RPMI8226 (cell line): Measurements from ENCODE around the gene ADARB2.
"Not testable (repeated sequence)": the region's sequence is repeated elsewhere in the genome, so short reads cannot be mapped to it uniquely, and the experiment has no call there.

ENCODE experiments used
- DNase-seq: peaks from one replicate; pipeline ENCODE4 v3.0.0-alpha.2; 2015

ADARB2 gene

DNA sequence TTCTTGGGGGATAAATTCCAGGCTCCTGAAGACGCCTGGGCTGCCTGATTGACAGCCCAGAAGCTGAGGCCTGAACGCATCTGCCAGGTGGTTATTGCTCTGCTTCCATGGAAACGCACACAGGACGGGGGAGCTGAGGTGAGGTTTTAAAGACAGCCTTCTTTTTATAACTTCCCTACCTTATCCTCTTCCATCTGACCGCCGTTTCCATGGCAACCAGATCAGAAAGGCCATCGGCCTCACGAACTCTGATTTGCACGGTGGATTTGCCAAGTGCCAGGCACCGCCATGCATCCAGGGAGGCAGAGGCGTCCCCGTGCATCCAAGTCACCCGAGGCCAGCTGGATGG lies 260.9 kb downstream of the ADARB2 start:
- no peak for DNase-seq

DNA sequence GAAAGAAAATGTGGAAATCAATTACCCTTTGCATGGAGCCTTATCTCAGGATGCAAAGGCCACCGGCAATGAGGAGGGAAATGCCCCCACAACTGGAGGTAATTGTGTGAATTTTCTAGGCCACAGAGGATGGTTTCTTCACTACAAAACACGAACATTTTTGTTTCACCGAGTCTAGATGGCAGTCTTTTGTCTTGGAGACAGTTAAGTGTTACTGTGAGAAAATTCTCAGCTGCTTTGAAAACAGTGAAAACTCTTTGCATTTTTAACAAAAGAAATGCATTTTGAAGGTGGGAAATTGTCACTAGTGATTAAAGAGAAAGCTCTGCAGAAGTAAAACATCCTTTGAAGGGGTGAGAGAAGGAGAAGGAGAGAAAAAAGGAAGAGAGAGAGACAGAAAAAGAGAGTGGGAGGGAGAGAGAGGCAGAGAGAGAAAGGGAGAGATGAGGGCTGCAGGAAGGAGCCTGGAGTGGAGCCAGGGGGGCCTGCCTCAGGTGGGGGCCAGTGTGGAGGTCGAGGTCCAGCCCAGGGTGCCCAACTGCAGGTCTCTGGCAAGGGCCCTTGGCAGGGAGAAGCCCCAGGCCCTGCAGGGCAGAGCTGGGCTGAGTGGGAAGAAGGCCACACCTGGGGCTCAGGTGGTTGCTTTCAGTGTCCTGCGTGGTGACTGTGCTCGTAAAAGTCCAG lies 261.4 kb downstream of the ADARB2 start:
- DNase-seq: no peak

DNA sequence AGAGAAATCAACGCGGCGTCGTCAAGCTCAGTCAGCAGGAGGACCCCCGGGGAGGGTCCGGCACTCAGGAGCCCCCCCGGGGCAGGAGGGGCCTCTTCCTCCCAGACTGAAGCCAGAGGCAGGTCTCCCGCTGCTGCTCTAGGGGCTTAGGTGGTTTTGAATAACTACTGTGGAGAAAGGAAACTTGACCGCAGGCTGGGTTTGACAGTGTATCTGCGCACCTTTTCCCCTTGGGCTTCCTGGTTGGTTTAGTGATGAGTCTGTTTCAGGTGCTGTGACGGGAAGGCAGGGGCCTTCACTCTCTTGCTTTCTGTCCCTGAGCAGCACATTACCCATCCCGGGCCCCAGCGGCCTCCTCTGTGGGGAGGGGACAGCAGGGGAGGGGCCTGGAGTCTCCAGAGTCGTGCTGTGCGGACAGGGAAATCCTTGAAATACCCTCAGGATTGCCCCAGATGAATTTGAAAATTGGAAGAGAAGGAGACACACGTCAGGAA lies 262.2 kb downstream of the ADARB2 start:
- DNase-seq: no peak

DNA sequence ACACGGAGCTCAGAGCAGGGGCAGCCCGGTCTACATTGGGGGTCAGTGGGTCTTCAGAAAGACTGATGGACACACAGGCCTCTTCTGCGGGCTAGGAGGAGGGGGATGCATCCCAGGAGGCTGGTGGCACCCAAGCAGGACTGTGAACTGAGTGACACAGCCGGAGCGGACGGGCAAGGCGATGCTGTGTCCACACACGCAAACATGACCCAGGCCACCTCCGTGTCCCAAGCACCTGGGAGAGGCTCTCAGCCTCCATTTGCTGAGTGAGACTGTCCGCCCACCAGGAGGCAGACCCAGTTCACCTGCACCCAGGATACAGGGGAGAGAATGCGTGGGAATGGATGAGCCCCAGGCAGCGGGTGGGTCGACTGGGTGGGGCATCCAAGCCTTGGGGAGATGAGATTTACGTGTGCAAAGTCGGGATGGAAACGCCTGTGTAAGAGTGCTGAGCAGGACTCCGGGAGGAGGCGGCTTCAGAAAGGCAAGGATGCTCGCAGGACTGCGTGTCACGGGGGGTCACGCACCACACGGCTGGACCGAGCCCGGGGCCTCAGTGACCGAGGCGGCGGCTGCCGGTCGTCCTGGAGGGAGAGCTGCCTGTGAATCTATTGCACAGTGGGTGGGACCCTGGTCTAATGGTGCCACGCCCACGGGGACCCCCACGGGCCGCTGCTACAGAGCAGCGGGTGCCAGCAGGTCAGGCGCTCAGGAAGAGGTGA lies 262.8 kb downstream of the ADARB2 start:
- no peak for DNase-seq

DNA sequence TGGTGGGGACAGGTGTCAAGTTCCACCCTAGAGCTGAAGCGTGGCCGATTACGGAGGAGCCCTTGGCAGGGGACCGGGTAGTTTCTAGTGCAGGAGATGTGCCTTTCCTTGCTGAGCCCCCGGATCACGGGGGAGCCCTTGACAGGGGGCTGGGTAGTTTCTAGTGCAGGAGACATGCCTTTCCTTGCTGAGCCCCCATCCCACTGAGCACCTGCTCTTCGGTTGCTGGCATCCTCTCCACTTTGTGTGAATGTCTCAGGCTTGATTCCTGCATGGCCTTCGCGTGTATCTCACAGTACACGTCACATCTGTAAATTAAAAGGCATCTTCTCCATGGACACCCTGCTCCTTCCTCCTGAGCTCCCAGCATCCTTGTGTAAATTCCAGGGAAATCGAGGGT lies 263.5 kb downstream of the ADARB2 start:
- no peak for DNase-seq

DNA sequence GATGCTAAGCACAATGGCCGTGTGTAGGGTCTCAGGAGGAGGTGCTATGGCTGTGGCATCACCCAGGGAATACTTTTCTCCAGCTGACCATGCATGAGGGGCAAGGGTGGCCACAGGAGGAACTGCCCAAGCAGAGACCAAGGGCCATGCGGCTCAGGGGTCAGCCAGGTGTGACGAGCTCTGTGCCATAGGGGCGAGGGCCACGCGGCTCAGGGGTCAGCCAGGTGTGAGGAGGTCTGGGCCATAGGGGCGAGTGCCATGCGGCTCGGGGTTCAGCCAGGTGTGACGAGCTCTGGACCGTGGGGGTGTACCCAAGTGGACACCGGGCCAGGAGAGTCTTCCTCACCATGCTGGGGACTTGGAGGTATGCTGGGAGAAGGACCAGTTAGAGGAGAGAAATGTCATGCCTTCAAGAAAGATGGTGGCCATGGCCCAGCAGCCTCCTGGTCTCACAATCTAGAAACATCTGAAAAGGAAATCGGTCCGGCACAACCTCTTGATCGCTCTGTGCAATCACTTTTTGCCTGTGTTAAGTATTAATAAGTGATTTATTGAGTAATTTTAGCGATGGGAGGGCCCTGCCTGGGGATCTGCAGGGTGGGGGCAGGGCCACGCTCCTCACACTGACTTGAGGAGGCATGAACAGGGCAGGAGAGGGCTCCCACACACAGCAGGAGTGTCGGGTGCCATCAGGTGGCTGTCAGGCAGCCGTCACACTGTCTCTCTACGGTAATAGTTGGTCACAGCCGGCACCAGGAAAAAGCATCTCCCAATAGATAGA lies 265.0 kb downstream of the ADARB2 start:
- no peak for DNase-seq

DNA sequence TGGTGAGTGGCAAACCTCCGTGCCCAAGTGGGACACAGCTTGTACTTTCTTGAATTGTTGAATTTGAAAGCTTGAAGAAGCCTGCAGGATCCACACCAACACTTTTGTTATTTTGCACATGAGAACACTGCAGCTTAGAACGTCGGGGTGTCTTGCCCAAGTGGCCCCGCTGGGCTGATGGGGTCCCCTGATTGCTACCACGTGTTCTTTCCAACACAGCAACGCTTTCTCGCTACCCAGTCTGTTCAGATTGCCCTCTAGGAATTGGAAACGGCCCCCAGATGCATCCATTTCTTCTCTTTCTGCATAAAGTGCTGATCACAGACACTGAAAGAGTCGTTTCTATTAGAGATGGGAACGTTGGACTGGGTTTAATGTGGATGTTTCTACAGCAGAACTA lies 268.5 kb downstream of the ADARB2 start:
- DNase-seq: no peak

DNA sequence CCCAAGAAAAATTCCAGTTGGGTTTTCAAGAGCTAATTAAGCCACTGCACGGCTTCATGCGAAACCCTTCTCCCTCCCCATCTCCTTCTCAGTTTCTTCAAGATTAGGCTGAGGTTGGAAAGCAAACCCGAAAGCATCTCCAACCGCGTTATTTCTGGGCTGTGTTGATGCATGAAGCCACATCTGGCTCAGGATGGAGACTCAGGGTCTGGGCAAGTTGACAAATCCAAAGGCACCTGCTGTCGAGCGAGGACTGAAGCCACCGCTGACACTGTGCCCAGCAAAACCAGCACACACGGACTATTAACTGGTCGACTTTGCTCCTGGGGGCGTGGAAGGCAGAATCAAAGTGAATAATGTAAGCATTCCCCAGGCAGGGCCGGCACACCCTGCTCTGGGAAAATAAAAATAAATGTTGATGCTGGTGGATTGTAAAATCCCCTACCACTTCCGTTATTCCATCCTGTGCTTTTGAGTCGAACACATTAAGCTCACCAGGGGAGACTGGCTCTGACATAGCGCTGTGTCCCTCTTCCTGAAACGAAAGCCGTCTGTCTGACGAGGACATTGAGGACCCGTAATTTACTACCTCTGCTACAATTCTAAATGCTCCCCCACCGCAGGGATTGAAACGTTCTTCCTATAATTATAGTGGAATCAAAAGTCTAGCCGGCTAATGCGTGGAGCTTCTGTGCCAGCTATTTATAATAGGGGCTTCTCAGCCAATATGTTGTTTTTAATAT lies 269.8 kb downstream of the ADARB2 start:
- DNase-seq: peak; percentile 20

DNA sequence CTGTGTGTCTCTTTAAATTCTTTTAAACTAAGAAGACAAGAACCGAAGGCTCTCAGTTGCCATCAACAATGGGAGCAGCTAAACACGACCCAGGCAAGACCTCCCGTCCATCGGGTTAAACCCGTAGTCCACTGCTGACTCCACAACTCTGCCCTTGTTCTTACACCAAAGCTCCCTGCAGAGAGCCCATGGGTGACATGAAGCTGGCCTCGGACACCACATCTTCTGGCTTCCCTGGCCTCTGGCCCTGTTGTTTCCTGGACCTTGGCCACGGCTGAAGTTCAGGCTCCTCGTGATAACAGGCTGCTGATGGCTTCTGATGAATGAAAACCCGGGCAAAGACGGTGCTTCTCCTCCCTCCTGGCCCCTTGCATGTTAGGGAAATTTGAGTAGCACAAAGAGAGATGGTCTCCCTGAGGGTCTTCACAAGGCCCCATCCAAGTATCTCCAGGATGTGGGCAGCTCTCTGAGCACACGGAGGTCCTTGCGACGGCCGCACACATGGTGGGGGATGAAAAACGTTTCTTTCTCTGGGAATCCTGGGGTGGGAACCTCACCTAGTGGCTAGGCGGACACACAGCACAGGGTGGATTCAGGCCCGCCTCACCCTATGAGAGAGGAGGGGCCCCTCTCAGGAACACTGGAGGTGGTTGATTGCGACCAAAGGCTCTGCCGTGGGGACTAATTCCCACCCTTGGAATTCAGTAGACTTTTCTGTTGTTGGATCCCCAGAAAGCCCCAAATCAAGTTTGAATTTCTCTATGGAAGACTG lies 271.1 kb downstream of the ADARB2 start:
- no peak for DNase-seq

DNA sequence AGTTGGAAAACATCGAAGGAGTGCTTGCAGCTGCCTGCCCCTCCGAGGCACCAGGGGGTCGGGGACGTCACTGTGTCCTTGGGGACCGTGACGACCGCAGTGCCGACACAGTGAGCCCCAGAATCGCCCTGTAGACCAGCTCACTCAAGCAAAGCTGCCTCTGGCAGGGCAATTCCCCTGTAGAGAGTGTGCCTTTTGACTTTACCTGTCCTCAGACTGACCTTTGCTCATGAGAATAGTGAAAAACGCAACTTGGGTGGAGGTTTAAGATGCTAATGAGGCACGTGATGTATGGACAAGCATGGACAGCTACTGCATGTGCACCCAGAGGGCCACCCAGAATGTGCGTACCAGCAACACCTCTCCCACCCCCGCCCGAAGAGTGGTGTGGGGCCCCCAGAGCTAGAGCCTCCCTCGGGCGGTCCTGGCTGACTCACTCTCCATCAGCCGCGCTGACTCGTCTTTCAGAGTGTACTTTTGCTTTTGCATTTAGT lies 271.9 kb downstream of the ADARB2 start:
- peak; percentile 20 for DNase-seq

DNA sequence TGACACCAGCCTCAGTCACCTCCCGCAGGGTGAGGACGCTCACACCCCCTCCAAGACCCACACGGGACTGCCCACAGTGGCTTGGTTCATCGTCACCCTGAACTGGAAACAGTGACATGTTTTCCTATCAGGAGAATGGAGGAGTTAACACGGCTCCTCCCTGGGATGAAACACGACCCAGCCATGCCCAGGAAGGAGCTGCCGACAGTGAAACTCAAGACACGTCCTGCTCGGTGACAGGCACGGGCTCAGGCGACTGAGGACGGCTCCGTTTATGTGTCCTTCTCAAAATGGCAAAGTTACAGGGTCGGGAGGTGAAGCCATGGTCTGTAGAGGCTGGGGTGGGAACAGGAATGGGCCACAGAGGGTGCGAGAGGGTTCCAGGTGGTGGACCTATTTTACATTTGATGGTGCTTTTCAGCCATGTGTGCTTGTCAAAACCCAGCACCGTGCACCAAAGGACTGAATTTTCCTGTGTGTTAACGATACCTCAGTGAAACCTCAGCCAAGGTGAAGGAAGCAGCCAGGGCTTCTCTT lies 272.4 kb downstream of the ADARB2 start:
- DNase-seq: no peak

DNA sequence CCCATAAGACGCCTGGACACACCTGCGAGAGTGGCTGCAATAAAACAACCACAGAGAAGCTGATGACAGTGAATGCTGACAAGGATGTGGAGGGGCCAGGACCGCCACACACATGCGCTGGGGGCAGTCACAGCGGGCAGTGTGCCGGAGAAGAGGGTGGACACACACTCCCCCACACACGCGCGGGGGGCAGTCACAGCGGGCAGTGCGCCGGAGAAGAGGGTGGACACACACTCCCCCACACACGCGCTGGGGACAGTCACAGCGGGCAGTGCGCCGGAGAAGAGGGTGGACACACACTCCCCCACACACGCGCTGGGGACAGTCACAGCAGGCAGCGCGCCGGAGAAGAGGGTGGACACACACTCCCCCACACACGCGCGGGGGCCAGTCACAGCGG lies 273.4 kb downstream of the ADARB2 start:
- DNase-seq: not testable (repeated sequence)

DNA sequence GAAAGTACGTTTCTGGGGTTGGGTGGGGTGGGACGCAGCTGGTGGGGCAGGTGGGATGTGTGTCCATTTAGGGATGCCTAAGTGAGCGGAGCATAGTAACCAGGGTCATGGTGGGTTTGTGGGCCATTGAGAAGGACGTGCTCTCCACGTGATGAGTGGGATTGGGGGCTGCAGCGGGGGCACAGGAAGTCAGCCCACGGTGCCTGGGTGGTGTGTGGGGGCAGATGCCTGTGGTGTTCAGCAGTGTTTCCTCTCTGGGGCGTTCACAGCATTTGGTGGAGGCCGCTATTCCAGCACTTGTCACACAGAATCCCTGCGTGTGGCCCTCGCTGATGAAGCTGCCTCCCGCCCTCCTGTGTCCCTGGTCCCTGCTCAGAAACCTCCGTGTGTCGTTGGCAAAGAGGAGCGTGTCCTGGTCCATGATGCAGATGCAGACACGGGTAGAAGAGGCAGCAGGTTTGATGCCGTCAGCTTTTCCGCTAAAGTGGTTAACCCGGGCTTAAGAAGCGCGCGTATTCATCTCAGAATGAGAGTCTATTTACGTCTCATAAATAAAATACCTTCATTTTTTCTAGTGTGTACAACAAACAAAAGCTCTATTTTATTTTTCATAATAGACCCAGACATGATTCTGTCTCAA lies 274.2 kb downstream of the ADARB2 start:
- DNase-seq: no peak

DNA sequence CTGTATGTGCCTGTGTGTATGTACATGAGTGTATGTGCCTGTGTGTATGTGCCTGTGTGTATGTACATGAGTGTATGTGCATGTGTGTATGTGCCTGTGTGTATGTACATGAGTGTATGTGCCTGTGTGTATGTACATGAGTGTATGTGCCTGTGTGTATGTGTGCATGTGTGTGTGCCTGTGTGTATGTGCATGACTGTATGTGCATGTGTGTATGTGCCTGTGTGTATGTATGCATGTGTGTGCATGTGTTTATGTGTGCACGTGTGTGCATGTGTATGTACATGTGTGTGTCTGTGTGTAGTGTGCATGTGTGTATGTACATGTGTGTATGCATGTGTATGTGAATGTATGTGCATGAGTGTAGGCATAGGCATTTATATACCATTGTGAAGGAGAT lies 274.8 kb downstream of the ADARB2 start:
- DNase-seq: no peak

DNA sequence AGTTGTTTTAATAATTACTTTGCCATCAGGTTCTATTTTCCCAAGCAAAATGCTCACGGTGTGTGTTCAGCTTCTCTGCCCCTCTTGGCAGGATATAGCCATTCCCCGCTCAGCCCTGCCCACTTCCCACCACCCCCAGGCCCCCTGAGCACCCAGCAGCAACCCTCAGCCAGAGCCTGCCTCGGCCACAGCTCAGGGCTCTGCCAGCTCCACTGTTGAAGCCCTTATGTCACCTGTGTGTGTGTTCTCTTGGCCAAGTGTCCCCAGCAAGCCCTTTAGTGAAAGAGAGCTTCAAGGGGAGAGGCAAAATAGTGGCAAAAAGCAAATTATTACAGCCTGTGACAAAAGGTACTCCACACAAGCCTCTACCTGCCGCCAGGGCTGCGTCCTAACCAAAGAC lies 275.3 kb downstream of the ADARB2 start:
- no peak for DNase-seq

DNA sequence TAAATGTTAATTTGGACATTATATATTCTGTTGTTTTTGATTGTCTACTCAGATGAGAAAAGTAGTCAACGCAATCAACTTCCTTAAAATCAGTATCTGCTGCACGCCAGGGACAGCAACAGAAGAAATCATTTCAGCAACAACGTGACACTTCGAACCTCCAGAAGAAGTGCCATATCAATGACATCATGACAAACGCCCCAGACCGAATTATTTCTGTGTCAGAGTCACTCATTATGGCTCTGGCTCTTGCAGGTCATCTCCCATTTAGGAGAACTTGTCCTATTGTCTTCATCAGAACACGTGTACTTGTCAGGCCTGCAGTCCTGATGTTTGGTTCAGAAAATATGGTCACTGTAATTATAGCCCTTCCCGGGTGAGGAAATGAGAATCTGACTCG lies 276.3 kb downstream of the ADARB2 start:
- no peak for DNase-seq

DNA sequence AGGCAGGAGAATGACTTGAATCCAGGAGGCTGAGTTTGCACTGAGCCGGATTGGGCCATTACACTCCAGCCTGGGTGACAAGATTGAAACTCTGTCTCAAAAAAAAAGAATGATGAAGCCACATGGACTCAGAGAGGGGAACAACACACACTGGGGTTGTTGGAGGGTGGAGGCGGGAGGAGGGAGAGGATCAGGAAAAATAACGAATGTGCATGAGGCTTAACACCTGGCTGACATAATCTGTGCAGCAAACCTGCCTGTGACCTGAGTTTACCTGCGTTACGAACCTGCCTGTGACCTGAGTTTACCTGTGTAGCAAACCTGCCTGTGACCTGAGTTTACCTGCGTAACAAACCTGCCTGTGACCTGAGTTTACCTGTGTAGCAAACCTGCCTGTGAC lies 277.7 kb downstream of the ADARB2 start:
- DNase-seq: not testable (repeated sequence)

DNA sequence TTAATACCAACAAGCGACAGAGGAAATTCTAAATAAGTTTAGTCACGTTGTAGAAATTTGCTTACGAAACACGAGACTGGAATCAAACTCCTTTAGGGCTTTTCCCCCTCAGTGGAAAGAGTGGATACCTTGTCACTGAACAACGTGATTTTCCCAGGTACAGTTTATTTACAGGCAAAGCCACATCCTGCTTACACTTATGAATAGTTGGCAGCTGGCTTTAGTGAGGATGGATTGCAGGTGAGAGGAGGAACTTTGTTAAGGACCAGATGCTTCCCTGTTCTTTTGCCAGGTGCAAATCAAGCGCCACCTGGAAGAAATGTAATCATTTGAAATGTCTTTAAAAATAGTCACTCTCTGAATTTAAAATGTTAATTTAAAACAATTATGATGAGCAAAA lies 282.4 kb downstream of the ADARB2 start:
- DNase-seq: no peak

DNA sequence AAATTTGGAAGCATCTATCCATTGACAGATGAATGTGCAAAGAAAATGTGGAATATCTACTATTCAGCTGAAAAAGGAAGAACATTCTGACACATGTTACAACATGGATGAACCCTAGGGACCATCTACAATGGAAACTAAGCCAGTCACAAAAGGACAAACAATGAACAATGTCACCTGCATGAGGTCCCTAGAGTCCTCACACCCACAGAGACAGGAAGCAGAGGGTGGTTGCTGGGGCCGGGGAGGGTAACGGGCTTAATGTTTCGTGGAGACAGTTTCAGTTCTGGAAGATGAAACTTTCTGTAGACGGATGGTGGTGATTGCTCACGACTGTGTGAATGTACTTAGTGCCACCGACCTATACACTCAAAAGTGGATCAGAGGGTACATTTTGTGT lies 282.9 kb downstream of the ADARB2 start:
- peak; percentile 32 for DNase-seq

DNA sequence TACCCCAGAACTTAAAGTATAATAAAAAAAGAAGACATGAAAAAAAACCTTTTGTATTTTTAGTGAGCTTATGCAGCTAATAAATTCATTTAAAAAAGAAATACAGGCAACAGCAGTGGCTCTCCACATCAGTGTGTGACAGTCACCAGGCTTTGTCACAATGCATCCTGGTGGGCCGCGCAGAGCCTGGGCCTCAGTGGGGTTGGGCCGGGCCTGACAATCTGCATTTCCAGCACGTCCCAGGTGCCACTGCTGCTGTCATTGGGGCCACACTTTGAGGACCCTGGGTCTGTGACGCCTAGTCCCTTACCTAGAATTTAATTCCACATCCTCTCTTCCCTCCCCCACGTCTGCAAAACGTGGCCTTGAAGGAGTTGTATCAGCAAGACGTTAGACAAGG lies 284.5 kb downstream of the ADARB2 start:
- no peak for DNase-seq

DNA sequence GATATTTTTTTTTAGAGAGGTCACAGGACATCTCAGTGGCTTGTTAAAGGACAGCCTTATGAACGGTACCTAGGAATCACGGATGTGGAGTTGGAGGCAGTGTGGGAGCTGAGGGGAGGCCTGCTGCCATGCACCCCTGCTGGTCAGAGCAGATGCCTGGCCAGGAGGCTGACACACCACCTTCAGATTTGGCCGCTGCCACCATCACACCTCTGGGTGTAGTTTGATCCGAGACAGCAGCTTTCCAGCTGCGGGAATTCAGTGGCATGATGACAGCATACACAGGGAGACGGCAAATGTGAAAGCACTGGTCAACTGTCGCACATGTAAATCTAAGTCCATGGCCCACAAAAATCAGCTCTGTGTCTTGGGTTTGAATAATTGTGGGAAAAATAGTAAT lies 285.4 kb downstream of the ADARB2 start:
- DNase-seq: no peak
